Mesenchymal stem cell (in vitro differentiated cells and primary cell): ENCODE results near the gene RRP9.
"Not testable (repeated sequence)": the region's sequence is repeated elsewhere in the genome, so short reads cannot be mapped to it uniquely, and the experiment has no call there.

ENCODE experiments used
- DNase-seq: peaks from one replicate; pipeline ENCODE4 v3.0.0-alpha.2; 2013
- H2AFZ ChIP-seq: one replicate; pipeline ENCODE4 v1.6.1; 2013; ENCODE audit warnings: low read depth, mild to moderate bottlenecking, control low read depth, inconsistent platforms, low read length, moderate library complexity
- H2AK5ac ChIP-seq: 2 replicates; pipeline ENCODE4 v1.6.1; 2013; ENCODE audit warnings: low read length, moderate library complexity, mild to moderate bottlenecking, inconsistent platforms; ENCODE audit not compliant: severe bottlenecking
- H2BK120ac ChIP-seq: one replicate; pipeline ENCODE4 v1.6.1; 2013; ENCODE audit warnings: low read depth, mild to moderate bottlenecking, inconsistent platforms, low read length, moderate library complexity
- H2BK12ac ChIP-seq, 2 experiments: one replicate each; pipeline ENCODE4 v1.6.1; 2013; ENCODE audit warnings: inconsistent platforms in 2 of 2, low read length in 2 of 2, mild to moderate bottlenecking in 2 of 2, moderate library complexity in 2 of 2, control low read depth in 1 of 2
- H2BK15ac ChIP-seq: one replicate; pipeline ENCODE4 v1.6.1; 2013; ENCODE audit warnings: mild to moderate bottlenecking, low read depth, inconsistent platforms; ENCODE audit not compliant: poor library complexity, severe bottlenecking
- H2BK5ac ChIP-seq: 2 replicates; pipeline ENCODE4 v1.6.1; 2013; ENCODE audit warnings: low read depth, mild to moderate bottlenecking, low read length, control low read depth, inconsistent platforms; ENCODE audit not compliant: poor library complexity, severe bottlenecking
- H3K14ac ChIP-seq, 2 experiments: one replicate each; pipeline ENCODE4 v1.6.1; 2013; ENCODE audit warnings: inconsistent platforms in 2 of 2, low read length in 2 of 2, control low read depth in 1 of 2, mild to moderate bottlenecking in 1 of 2, moderate library complexity in 1 of 2
- H3K18ac ChIP-seq, 2 experiments: one replicate each; pipeline ENCODE4 v1.6.1; 2013; ENCODE audit warnings: inconsistent platforms in 2 of 2, low read length in 2 of 2, control low read depth in 1 of 2, low read depth in 1 of 2, mild to moderate bottlenecking in 1 of 2
- H3K23ac ChIP-seq, 2 experiments: one replicate each; pipeline ENCODE4 v1.6.1; 2013; ENCODE audit warnings: inconsistent platforms in 2 of 2, low read length in 2 of 2, mild to moderate bottlenecking in 2 of 2, moderate library complexity in 2 of 2, control low read depth in 1 of 2
- H3K27ac ChIP-seq: 2 replicates; pipeline ENCODE4 v1.5.1; 2013; ENCODE audit warnings: mild to moderate bottlenecking, moderate library complexity, low read length, control low read depth, inconsistent platforms; ENCODE audit not compliant: poor library complexity, severe bottlenecking
- H3K27me3 ChIP-seq, 2 experiments: 2 replicates each; pipeline versions ENCODE4 v1.6.1 to v1.7.0; 2013; ENCODE audit warnings: low read length in 2 of 2, mild to moderate bottlenecking in 2 of 2, moderate library complexity in 2 of 2, control low read depth in 1 of 2, inconsistent platforms in 1 of 2; ENCODE audit not compliant: control insufficient read depth in 1 of 2, insufficient read depth in 1 of 2
- H3K36me3 ChIP-seq, 2 experiments: 2 replicates each; pipeline versions ENCODE4 v1.6.1 to v1.7.0; 2013; ENCODE audit warnings: low read length in 2 of 2, control low read depth in 1 of 2, inconsistent platforms in 1 of 2, low read depth in 1 of 2, mild to moderate bottlenecking in 1 of 2; ENCODE audit not compliant: insufficient read depth in 2 of 2, control insufficient read depth in 1 of 2
- H3K4ac ChIP-seq, 2 experiments: one replicate each; pipeline ENCODE4 v1.6.1; 2013; ENCODE audit warnings: inconsistent platforms in 2 of 2, low read length in 2 of 2, mild to moderate bottlenecking in 2 of 2, moderate library complexity in 2 of 2, control low read depth in 1 of 2, low read depth in 1 of 2
- H3K4me1 ChIP-seq: 2 replicates; pipeline ENCODE4 v1.6.1; 2013; ENCODE audit warnings: low read depth, low read length, control low read depth; ENCODE audit not compliant: control insufficient read depth, insufficient read depth
- H3K4me2 ChIP-seq: 2 replicates; pipeline ENCODE4 v1.6.1; 2013; ENCODE audit warnings: low read length, mild to moderate bottlenecking, inconsistent platforms; ENCODE audit not compliant: poor library complexity, severe bottlenecking
- H3K4me3 ChIP-seq, 2 experiments: 2 replicates each; pipeline versions ENCODE4 v1.5.1 to v1.7.0; 2013; ENCODE audit warnings: low read length in 2 of 2, mild to moderate bottlenecking in 2 of 2, control low read depth in 1 of 2, low read depth in 1 of 2; ENCODE audit not compliant: insufficient read depth in 1 of 2
- H3K79me1 ChIP-seq: replicated peaks from 2 replicates; pipeline ENCODE4 v1.6.1; 2013; ENCODE audit warnings: mild to moderate bottlenecking, control low read depth, low read length, inconsistent platforms; ENCODE audit not compliant: poor library complexity, severe bottlenecking
- H3K9ac ChIP-seq: 2 replicates; pipeline ENCODE4 v1.7.0; 2013; ENCODE audit warnings: mild to moderate bottlenecking, low read length, moderate library complexity
- H3K9me3 ChIP-seq: 2 replicates; pipeline ENCODE4 v1.7.0; 2013; ENCODE audit warnings: mild to moderate bottlenecking, low read length; ENCODE audit not compliant: control insufficient read depth
- H4K8ac ChIP-seq: one replicate; pipeline ENCODE4 v1.6.1; 2013; ENCODE audit warnings: inconsistent platforms, mild to moderate bottlenecking, low read length, moderate library complexity
- H4K91ac ChIP-seq: one replicate; pipeline ENCODE4 v1.6.1; 2013; ENCODE audit warnings: mild to moderate bottlenecking, low read length, inconsistent platforms
- WGBS: methylation state at CpG from one replicate; pipeline ENCODE4 v1.1.7; 2013; ENCODE audit warnings: mixed read lengths; 5-methylcytosine and 5-hydroxymethylcytosine counted together

Gene RRP9

DNA sequence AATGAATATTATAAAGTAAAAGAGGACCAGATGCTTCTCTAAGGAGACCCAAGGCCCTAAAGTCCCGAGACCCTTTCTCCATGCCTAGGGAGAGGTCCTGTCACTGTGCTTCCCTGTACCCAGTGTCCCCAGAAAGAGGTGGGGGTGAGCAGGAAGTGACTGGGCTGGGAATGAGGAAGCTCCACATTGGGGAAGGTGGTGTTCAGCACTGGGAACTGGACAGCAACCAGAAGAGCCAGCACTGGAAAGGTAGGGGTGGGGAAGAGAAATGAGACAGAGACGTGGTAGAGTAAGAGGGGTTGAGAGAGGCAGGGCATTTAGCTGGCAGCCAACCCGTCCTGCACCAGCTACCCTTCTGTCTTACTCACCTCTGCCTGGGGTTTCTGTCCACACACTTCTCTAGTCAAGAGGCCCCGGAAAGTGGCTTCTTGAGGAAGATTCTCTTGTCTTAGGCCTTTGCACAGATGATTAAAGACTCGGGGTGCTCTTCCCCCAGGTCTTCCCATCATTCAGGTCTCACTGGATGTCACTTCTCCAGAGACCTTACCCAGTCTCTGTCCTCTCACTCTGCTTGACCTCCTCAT, 12.2 kb downstream of the RRP9 start:
- H2AFZ ChIP-seq, result no peak overlapping the region
- H2BK120ac ChIP-seq, result no peak overlapping the region
- H3K4me2 ChIP-seq, result no peak overlapping the region
- H3K18ac ChIP-seq, result no peak overlapping the region
- no peak overlapping the region for H3K27ac ChIP-seq
- peaks cover 3% of the 10 kb centered on the region for H3K79me1 ChIP-seq
- no peak overlapping the region for H2AK5ac ChIP-seq
- no peak overlapping the region for H2BK5ac ChIP-seq
- H3K9ac ChIP-seq, result no peak overlapping the region
- no peak overlapping the region for H2BK15ac ChIP-seq
- H3K23ac ChIP-seq, result no peak overlapping the region
- no peaks in the 10 kb centered on the region for H3K27me3 ChIP-seq
- peaks cover 29 to 32% of the 10 kb centered on the region in 2 experiments for H3K36me3 ChIP-seq
- H3K9me3 ChIP-seq, result no peaks in the 10 kb centered on the region
- peak; percentile 14 for DNase-seq
- no peak overlapping the region for H4K91ac ChIP-seq
- 78% methylated on average over 5 of the region's 5 CpGs for WGBS
- no peak overlapping the region for H3K4ac ChIP-seq
- peaks cover 2% of the 10 kb centered on the region for H3K4me1 ChIP-seq
- no peak overlapping the region for H4K8ac ChIP-seq
- no peak overlapping the region for H3K14ac ChIP-seq
- H2BK12ac ChIP-seq, result no peak overlapping the region
- no peak overlapping the region for H3K4me3 ChIP-seq

GRCh38 chr3:51928981-51929380, 12.7 kb downstream of the RRP9 start:
- H3K14ac ChIP-seq, H3K4ac ChIP-seq, H2BK12ac ChIP-seq, H2BK5ac ChIP-seq, H4K91ac ChIP-seq, H3K4me1 ChIP-seq, DNase-seq, H3K27me3 ChIP-seq, H2BK120ac ChIP-seq, H2AK5ac ChIP-seq, H3K23ac ChIP-seq, H3K27ac ChIP-seq, H3K4me2 ChIP-seq, H3K79me1 ChIP-seq, H3K18ac ChIP-seq, H2AFZ ChIP-seq, H2BK15ac ChIP-seq, H3K4me3 ChIP-seq, H3K9ac ChIP-seq, H3K9me3 ChIP-seq, H4K8ac ChIP-seq: not testable (repeated sequence)
- 91% methylated on average over 3 of the region's 3 CpGs for WGBS
- peaks cover 24 to 27% of the 10 kb centered on the region in 2 experiments for H3K36me3 ChIP-seq

DNA sequence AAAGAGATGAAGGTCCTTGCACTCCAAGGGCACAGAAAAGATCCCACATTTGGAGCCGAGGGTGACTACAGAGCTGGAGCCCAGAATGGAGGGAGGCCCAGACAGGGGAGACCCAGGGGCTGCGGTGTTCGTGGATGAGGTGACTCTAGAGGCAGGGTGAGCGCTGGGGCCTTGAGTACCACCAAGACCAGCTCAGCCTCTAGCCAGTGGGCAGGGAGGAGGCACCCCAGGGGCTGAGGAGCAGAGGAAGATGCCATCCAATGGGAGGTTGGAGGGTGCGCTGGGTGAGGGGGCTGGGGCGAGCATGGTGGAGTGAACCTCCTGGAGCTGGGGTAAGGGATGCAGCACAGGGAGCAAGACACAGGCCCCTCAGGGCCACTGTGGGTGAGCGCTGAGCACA, 13.3 kb downstream of the RRP9 start:
- 82% methylated on average over 5 of the region's 7 CpGs for WGBS

GRCh38 chr3:51927061-51927977, 14.4 kb downstream of the RRP9 start:
- H3K4ac ChIP-seq, result no peak overlapping the region
- H3K9me3 ChIP-seq, result no peaks in the 10 kb centered on the region
- H4K8ac ChIP-seq, result no peak overlapping the region
- H3K9ac ChIP-seq, result no peak overlapping the region
- no peak overlapping the region for H2AFZ ChIP-seq
- no peak overlapping the region for H3K4me3 ChIP-seq
- H3K14ac ChIP-seq, result no peak overlapping the region
- H3K4me1 ChIP-seq, result no peaks in the 10 kb centered on the region
- H2BK5ac ChIP-seq, result no peak overlapping the region
- H3K23ac ChIP-seq, result no peak overlapping the region
- no peak overlapping the region for H2BK12ac ChIP-seq
- no peaks in the 10 kb centered on the region for H3K27me3 ChIP-seq
- no peak overlapping the region for H2BK120ac ChIP-seq
- 84% methylated on average over 5 of the region's 5 CpGs for WGBS
- H2AK5ac ChIP-seq, result no peak overlapping the region
- H3K4me2 ChIP-seq, result no peak overlapping the region
- H3K27ac ChIP-seq, result no peak overlapping the region
- no peaks in the 10 kb centered on the region for H3K79me1 ChIP-seq
- no peak for DNase-seq
- no peak overlapping the region for H3K18ac ChIP-seq
- H3K36me3 ChIP-seq, result peaks cover 7 to 10% of the 10 kb centered on the region in 2 experiments
- no peak overlapping the region for H2BK15ac ChIP-seq
- H4K91ac ChIP-seq, result no peak overlapping the region

More for the DNA sequence above, 13.3 kb downstream of the RRP9 start:
- no peak overlapping the region for H2BK12ac ChIP-seq
- H3K79me1 ChIP-seq, result no peaks in the 10 kb centered on the region
- H3K4ac ChIP-seq, result no peak overlapping the region
- no peaks in the 10 kb centered on the region for H3K27me3 ChIP-seq
- H3K18ac ChIP-seq, result no peak overlapping the region
- no peak overlapping the region for H2BK5ac ChIP-seq
- no peak overlapping the region for H3K4me2 ChIP-seq
- no peak overlapping the region for H2BK15ac ChIP-seq
- no peak overlapping the region for H2BK120ac ChIP-seq
- no peak overlapping the region for H4K8ac ChIP-seq
- no peak overlapping the region for H3K23ac ChIP-seq
- no peak overlapping the region for H3K14ac ChIP-seq
- H3K4me1 ChIP-seq, result peaks cover 2% of the 10 kb centered on the region
- H3K9ac ChIP-seq, result no peak overlapping the region
- H2AK5ac ChIP-seq, result no peak overlapping the region
- H3K27ac ChIP-seq, result no peak overlapping the region
- no peak overlapping the region for H4K91ac ChIP-seq
- no peaks in the 10 kb centered on the region for H3K9me3 ChIP-seq
- H3K4me3 ChIP-seq, result no peak overlapping the region
- no peak for DNase-seq
- no peak overlapping the region for H2AFZ ChIP-seq
- peaks cover 18 to 22% of the 10 kb centered on the region in 2 experiments for H3K36me3 ChIP-seq
